ENCODE data around the gene SMARCA2.

The SMARCA2 gene

GRCh38 chr9:2151171-2151570 is 136.0 kb downstream of the SMARCA2 start:
- no peak for TF ChIP-seq EZH2phosphoT487 (IDR thresholded peaks at IDR 0.05; ENCODE audit: borderline replicate concordance)
- TF ChIP-seq CTCF (conservative IDR thresholded peaks at IDR 0.05; ENCODE audit: low read length): no peak
- Histone ChIP-seq H3K4me3 (ENCODE audit: low read length, poor library complexity, severe bottlenecking) (no peak overlapping the region), H3K9ac (ENCODE audit: low read depth, low read length, poor library complexity, severe bottlenecking) (no peak overlapping the region), H3K9me3 (ENCODE audit: insufficient read depth, low read depth, low read length) (no peaks in the 10 kb centered on the region), H3K79me2 (ENCODE audit: insufficient read depth, low read length) (peaks cover 34% of the 10 kb centered on the region), H4K20me1 (ENCODE audit: insufficient read depth, low read length, poor library complexity, severe bottlenecking) (peaks cover 3% of the 10 kb centered on the region), H3K4me1 (ENCODE audit: insufficient read depth, low read length, poor library complexity, severe bottlenecking) (peaks cover 4% of the 10 kb centered on the region), H3K36me3 (ENCODE audit: insufficient read depth, low read length) (peaks cover 23% of the 10 kb centered on the region; the same call in 1 of the 2 replicates), H3K9me2 (replicated peaks; ENCODE audit: low read depth, low read length) (no peaks in the 10 kb centered on the region), H2AFZ (ENCODE audit: low read length) (no peak overlapping the region), H3K27me3 (ENCODE audit: insufficient read depth, low read length, poor library complexity, severe bottlenecking) (no peaks in the 10 kb centered on the region), H3K4me2 (ENCODE audit: low read depth, low read length, poor library complexity, severe bottlenecking) (no peak overlapping the region), H3F3A (ENCODE audit: low read depth) (no peaks in the 10 kb centered on the region)

- Histone ChIP-seq H3K27me3 (ENCODE audit: insufficient read depth, low read length, poor library complexity, severe bottlenecking) (no peaks in the 10 kb centered on the region), H4K20me1 (ENCODE audit: insufficient read depth, low read length, poor library complexity, severe bottlenecking) (no peaks in the 10 kb centered on the region), H3K9me2 (replicated peaks; ENCODE audit: low read depth, low read length) (no peaks in the 10 kb centered on the region), H3K9me3 (ENCODE audit: insufficient read depth, low read depth, low read length) (no peaks in the 10 kb centered on the region), H3K9ac (ENCODE audit: low read depth, low read length, poor library complexity, severe bottlenecking) (no peak overlapping the region), H3K36me3 (ENCODE audit: insufficient read depth, low read length) (peaks cover 23% of the 10 kb centered on the region; the same call in 1 of the 2 replicates), H3K4me2 (ENCODE audit: low read depth, low read length, poor library complexity, severe bottlenecking) (no peak overlapping the region), H3K79me2 (ENCODE audit: insufficient read depth, low read length) (peaks cover 51% of the 10 kb centered on the region), H3K4me1 (ENCODE audit: insufficient read depth, low read length, poor library complexity, severe bottlenecking) (peaks cover 13% of the 10 kb centered on the region), H2AFZ (ENCODE audit: low read length) (no peak overlapping the region), H3K4me3 (ENCODE audit: low read length, poor library complexity, severe bottlenecking) (no peak overlapping the region), H3F3A (ENCODE audit: low read depth) (no peaks in the 10 kb centered on the region)
- no peak for TF ChIP-seq CTCF (conservative IDR thresholded peaks at IDR 0.05; ENCODE audit: low read length)
- no peak for TF ChIP-seq EZH2phosphoT487 (IDR thresholded peaks at IDR 0.05; ENCODE audit: borderline replicate concordance)
These were observed 138.0 kb downstream of the SMARCA2 start for GRCh38 chr9:2152966-2153629.

GRCh38 chr9:2153630-2154217 is 138.6 kb downstream of the SMARCA2 start:
- Histone ChIP-seq H3K36me3 (ENCODE audit: insufficient read depth, low read length) (peaks cover 21% of the 10 kb centered on the region; the same call in 1 of the 2 replicates), H3K4me1 (ENCODE audit: insufficient read depth, low read length, poor library complexity, severe bottlenecking) (peaks cover 17% of the 10 kb centered on the region), H3K79me2 (ENCODE audit: insufficient read depth, low read length) (peaks cover 55% of the 10 kb centered on the region), H3F3A (ENCODE audit: low read depth) (no peaks in the 10 kb centered on the region), H3K27me3 (ENCODE audit: insufficient read depth, low read length, poor library complexity, severe bottlenecking) (no peaks in the 10 kb centered on the region), H4K20me1 (ENCODE audit: insufficient read depth, low read length, poor library complexity, severe bottlenecking) (no peaks in the 10 kb centered on the region), H3K9me3 (ENCODE audit: insufficient read depth, low read depth, low read length) (no peaks in the 10 kb centered on the region), H2AFZ (ENCODE audit: low read length) (no peak overlapping the region), H3K4me3 (ENCODE audit: low read length, poor library complexity, severe bottlenecking) (no peak overlapping the region), H3K4me2 (ENCODE audit: low read depth, low read length, poor library complexity, severe bottlenecking) (no peak overlapping the region), H3K9ac (ENCODE audit: low read depth, low read length, poor library complexity, severe bottlenecking) (no peak overlapping the region), H3K9me2 (replicated peaks; ENCODE audit: low read depth, low read length) (no peaks in the 10 kb centered on the region)
- no peak for TF ChIP-seq CTCF (conservative IDR thresholded peaks at IDR 0.05; ENCODE audit: low read length)
- no peak for TF ChIP-seq EZH2phosphoT487 (IDR thresholded peaks at IDR 0.05; ENCODE audit: borderline replicate concordance)
